AG04450 (cell line): ENCODE measurements around the gene CHMP4A. TPM values are rescaled to one million over a fixed set of nuclear protein-coding genes. Genes with fewer than 3 reads are reported as not detected.
A peak's percentile ranks its signal among the peaks of the same experiment; 100 is the strongest.

Experiments
- CTCF ChIA-PET: fragments of 300-600, 350-600 bp; formaldehyde crosslinking; extraction: SDS; loops from one replicate; lab custom pipeline; 2022; ENCODE audit warnings: antibody characterized with exemption, inconsistent platforms; lab: Charles Lee
- POLR2A ChIA-PET: fragments of 350-600 bp; formaldehyde crosslinking; extraction: SDS; loops from one replicate; lab custom pipeline; 2021; ENCODE audit warnings: antibody characterized with exemption, inconsistent platforms; lab: Yijun Ruan, JAX
- DNase-seq: peaks from one replicate; pipeline ENCODE4 v3.0.0-alpha.2; 2011; ENCODE audit warnings: low read depth, low spot score
- H3K27ac ChIP-seq: one replicate; pipeline ENCODE4 v1.5.1; 2012; ENCODE audit warnings: low read depth, low read length, control low read depth
- H3K27me3 ChIP-seq: one replicate; pipeline ENCODE4 v1.6.0; 2012; ENCODE audit warnings: low read length; ENCODE audit not compliant: control insufficient read depth, insufficient read depth
- H3K4me3 ChIP-seq: 2 replicates; pipeline ENCODE4 v1.5.1; 2011; ENCODE audit warnings: mild to moderate bottlenecking, low read depth, low read length, control low read depth
- H3K9me3 ChIP-seq: 2 replicates; pipeline ENCODE4 v1.5.1; 2012; ENCODE audit warnings: low read length; ENCODE audit not compliant: control insufficient read depth, insufficient read depth
- polyA plus RNA-seq: library from polyadenylated mRNA; depleted of rRNA; stranded (reverse); fragments of >200 nt; gene quantifications from 2 replicates; pipeline ENCODE4 v1.2.3, GENCODE V29; 2011
- TF ChIP-seq, protein P1 (sequence below): IDR thresholded peaks from 2 replicates; pipeline ENCODE4 v1.5.1; 2011; ENCODE audit warnings: low read depth, low read length, control low read depth, inconsistent platforms

The CHMP4A gene
- polyA plus RNA-seq, 1 experiment = 55.7 TPM

DNA sequence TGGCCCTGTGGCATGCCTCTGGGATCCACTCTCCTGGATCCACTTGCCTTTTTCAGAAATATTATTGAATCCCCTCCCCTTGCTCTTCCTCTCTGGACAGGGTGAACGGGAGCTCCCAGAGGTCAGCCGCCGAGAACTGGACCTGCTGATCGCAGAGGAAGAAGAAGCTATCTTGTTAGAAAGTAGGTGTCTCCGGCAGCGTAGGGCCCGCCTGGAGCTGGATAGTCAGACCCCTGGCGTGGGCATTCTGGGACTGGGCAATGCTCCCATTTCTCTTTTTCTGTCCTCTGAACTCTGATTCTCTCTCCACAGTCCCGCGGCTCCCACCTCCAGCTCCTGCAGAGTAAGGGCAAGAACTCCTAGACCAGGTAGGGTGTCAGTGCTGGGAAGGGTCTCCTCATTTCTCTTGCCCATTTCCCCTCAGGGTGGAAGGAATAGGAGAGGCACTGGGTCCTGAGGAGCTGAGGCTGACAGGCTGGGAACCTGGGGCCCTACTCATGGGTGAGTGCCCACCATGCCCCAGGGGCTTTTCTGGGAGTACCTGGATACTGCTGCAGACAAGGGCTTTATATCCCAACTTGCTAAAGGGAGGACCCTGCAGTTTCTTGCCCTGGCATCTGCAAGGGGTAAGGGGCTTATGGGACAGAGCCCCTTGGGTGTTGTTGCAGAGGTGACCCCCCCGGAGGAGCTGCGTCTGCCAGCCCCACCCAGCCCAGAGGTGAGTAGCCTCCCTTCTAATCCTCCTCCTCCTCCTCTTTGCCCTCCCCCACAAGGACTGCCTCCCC, 36.1 kb downstream of the CHMP4A start:
- no peak overlapping the region for H3K4me3 ChIP-seq
- no peaks in the 10 kb centered on the region; the same call in 1 of the 2 replicates for H3K9me3 ChIP-seq
- no peak for DNase-seq
- no peak overlapping the region for H3K27ac ChIP-seq
- CTCF ChIA-PET = no interaction called here
- H3K27me3 ChIP-seq = no peaks in the 10 kb centered on the region
- TF ChIP-seq, protein P1, sequence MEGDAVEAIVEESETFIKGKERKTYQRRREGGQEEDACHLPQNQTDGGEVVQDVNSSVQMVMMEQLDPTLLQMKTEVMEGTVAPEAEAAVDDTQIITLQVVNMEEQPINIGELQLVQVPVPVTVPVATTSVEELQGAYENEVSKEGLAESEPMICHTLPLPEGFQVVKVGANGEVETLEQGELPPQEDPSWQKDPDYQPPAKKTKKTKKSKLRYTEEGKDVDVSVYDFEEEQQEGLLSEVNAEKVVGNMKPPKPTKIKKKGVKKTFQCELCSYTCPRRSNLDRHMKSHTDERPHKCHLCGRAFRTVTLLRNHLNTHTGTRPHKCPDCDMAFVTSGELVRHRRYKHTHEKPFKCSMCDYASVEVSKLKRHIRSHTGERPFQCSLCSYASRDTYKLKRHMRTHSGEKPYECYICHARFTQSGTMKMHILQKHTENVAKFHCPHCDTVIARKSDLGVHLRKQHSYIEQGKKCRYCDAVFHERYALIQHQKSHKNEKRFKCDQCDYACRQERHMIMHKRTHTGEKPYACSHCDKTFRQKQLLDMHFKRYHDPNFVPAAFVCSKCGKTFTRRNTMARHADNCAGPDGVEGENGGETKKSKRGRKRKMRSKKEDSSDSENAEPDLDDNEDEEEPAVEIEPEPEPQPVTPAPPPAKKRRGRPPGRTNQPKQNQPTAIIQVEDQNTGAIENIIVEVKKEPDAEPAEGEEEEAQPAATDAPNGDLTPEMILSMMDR = no peak
- POLR2A ChIA-PET = interaction anchor here (0.7 to 1.1 kb wide), 2 partner anchors 16 to 36 kb away, joined by 3 read pairs; partner anchors contain the start of genes EMC9 and IRF9

DNA sequence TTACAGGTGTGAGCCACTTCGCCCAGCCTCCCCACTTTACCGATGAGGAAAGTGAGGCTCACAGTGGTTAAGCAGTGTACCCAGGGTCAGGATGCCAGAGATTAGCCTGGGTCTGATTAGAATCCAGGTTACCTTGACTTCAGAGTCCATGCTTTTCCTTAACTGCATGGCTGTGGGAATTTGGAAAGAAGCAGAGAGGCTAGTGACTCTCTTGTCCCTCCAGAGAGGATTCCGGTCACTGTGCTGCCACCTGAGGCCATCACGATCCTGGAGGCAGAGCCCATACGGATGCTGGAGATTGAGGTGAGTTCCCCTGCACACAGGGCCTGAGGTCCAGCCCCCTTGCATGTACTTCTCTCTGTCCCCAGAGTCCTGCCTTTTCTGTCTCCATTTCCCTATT, 36.7 kb downstream of the CHMP4A start:
- ChIA-PET POLR2A (interaction anchor here (0.7 to 1.1 kb wide), 2 partner anchors 9 to 16 kb away, joined by 3 read pairs; partner anchors contain the start of gene IRF9), CTCF (no interaction called here)
- Histone ChIP-seq H3K9me3 (no peaks in the 10 kb centered on the region; the same call in 1 of the 2 replicates), H3K27ac (no peak overlapping the region), H3K4me3 (no peak overlapping the region), H3K27me3 (no peaks in the 10 kb centered on the region)
- no peak for DNase-seq
- TF ChIP-seq, protein P1 = no peak

- no peaks in the 10 kb centered on the region; the same call in 1 of the 2 replicates for H3K9me3 ChIP-seq
- H3K27me3 ChIP-seq = no peaks in the 10 kb centered on the region
- POLR2A ChIA-PET = no interaction called here
- CTCF ChIA-PET = interaction anchor here (2.0 kb wide), 1 partner anchor 12 kb away, joined by 8 read pairs; the partner anchor contains the start of gene IRF9
- no peak overlapping the region for H3K27ac ChIP-seq
- no peak overlapping the region for H3K4me3 ChIP-seq
- no peak for DNase-seq
- TF ChIP-seq, protein P1 = no peak
These were observed 40.4 kb downstream of the CHMP4A start for GRCh38 chr14:24172871-24173281.

GRCh38 chr14:24172261-24172860, 40.9 kb downstream of the CHMP4A start:
- POLR2A ChIA-PET = interaction anchor here (1.0 kb wide), 1 partner anchor 11 kb away, joined by 4 read pairs; the partner anchor contains the start of gene IRF9
- H3K4me3 ChIP-seq = peak overlapping the region; percentile 37

More at GRCh38 chr14:24172261-24172860, 40.9 kb downstream of the CHMP4A start:
- no peak for DNase-seq
- Histone ChIP-seq H3K9me3 (no peaks in the 10 kb centered on the region; the same call in 1 of the 2 replicates), H3K27me3 (no peaks in the 10 kb centered on the region), H3K27ac (no peak overlapping the region)
- CTCF ChIA-PET = interaction anchor here (2.0 kb wide), 1 partner anchor 11 kb away, joined by 8 read pairs; the partner anchor contains the start of gene IRF9
- TF ChIP-seq, protein P1 = no peak
